Measurements from ENCODE around the gene FAM222B. TPM values are rescaled to one million over a fixed set of nuclear protein-coding genes. Genes with fewer than 3 reads are reported as not detected.

FAM222B gene
- total RNA-seq, 1 donor from 2014 or later, result 15.6 TPM

DNA sequence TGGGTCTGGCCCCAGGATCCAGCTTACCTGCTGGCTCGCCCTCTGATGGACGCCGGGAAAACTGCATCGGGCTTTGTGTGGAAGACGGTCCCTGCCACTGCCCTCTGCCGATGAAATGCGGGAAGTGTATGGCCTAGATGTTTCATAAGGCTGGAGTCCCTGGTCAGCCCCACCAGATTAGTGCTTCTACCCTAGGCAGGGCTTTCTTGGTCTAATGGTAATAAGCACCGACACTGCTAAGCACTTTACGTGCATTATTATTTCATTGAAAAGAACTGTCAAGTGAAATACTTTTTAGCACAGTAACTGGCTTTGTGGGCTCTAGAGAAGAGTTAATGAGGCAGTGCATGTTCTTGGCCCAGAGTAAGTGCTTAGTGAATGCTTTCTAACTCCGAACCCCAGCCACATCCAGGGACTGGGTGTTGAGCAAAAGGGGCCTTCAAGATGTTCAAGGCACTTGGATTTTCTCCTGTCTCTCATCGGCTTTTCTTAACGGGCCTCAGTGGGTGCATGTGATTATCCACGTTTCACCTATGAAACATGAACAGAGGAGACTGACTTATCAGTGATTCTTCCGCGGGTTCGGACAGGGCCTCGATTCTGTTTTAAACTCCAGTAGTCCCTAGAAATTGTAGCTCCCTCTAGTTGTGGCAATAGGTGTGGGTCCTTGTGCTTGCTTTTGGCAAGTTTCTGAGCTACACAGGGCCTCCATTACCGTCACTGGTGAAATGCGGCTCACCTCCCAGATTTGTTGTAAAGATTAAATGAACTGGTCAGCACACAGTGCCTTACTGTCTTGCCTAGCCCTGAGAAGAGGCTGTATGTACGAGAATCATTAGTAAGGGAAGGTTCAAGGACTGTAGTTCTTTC lies 92.2 kb downstream of the FAM222B start:
- Mint-ChIP-seq H3K27me3 (no peaks in the 10 kb centered on the region), H3K4me1 (peaks cover 51% of the 10 kb centered on the region), H3K27ac (peak overlapping the region; percentile 74), H3K4me3 (peak overlapping the region; percentile 75), H3K9me3 (no peaks in the 10 kb centered on the region), H3K36me3 (ENCODE audit: low read depth) (peaks cover 78% of the 10 kb centered on the region)
- ChIA-PET POLR2A (interaction anchor here (0.5 to 23.0 kb wide), 21 partner anchors 9 to 201 kb away, joined by 3 to 2384 read pairs (median 5); partner anchors contain the start of genes BLTP2, DHRS13, FAM222B and FLOT2), CTCF (interaction anchor here (0.5 to 17.6 kb wide), 12 partner anchors 9 to 189 kb away, joined by 3 to 545 read pairs (median 6); partner anchors contain the start of genes FLOT2, NEK8, RPL23A and TLCD1)
- DNase-seq, result peak; percentile 82
- ATAC-seq (ENCODE audit: low read depth), result peak; percentile 84
- intact Hi-C loops (cut with micrococcal nuclease), result loop anchor here (1.0 to 5.0 kb wide), 4 partner anchors 9 to 153 kb away; partner anchors contain the start of genes DHRS13, RAB34 and RPL23A
- peak; percentile 95 for TF ChIP-seq CTCF (IDR thresholded peaks at IDR 0.05)

- H3K4me1 Mint-ChIP-seq, result peaks cover 51% of the 10 kb centered on the region
These were observed 92.9 kb downstream of the FAM222B start for GRCh38 chr17:28749516-28750177.

DNA sequence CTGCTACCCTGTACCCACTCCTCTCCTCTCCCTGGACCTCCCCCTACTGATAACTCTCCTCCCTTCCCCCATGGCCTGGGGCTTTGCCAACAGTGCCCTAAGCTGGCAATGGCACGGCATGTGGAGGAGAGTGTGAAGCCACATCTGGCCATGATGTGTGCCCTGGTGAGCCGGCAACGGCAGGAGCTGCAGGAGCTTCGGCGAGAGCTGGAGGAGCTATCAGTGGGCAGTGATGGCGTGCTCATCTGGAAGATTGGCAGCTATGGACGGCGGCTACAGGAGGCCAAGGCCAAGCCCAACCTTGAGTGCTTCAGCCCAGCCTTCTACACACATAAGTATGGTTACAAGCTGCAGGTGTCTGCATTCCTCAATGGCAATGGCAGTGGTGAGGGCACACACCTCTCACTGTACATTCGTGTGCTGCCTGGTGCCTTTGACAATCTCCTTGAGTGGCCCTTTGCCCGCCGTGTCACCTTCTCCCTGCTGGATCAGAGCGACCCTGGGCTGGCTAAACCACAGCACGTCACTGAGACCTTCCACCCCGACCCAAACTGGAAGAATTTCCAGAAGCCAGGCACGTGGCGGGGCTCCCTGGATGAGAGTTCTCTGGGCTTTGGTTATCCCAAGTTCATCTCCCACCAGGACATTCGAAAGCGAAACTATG lies 93.6 kb downstream of the FAM222B start:
- no peak for ATAC-seq (ENCODE audit: low read depth)
- POLR2A ChIA-PET, result interaction anchor here (1.2 to 23.0 kb wide), 11 partner anchors 8 to 203 kb away, joined by 3 to 2384 read pairs (median 13); partner anchors contain the start of genes BLTP2, DHRS13, NEK8 and PHF12
- Mint-ChIP-seq H3K4me3 (peak overlapping the region; percentile 64), H3K9me3 (no peaks in the 10 kb centered on the region), H3K27me3 (no peaks in the 10 kb centered on the region), H3K4me1 (peaks cover 51% of the 10 kb centered on the region), H3K27ac (peak overlapping the region; percentile 71), H3K36me3 (ENCODE audit: low read depth) (peaks cover 82% of the 10 kb centered on the region)
- intact Hi-C loops (cut with micrococcal nuclease), result no loop called here
- TF ChIP-seq CTCF (IDR thresholded peaks at IDR 0.05), result no peak
- no peak for DNase-seq
- CTCF ChIA-PET, result interaction anchor here (0.9 to 17.6 kb wide), 8 partner anchors 10 to 149 kb away, joined by 3 to 545 read pairs (median 5); partner anchors contain the start of genes FLOT2, NEK8 and TLCD1

More at GRCh38 chr17:28749516-28750177, 92.9 kb downstream of the FAM222B start:
- Mint-ChIP-seq H3K9me3 (no peaks in the 10 kb centered on the region), H3K27ac (peak overlapping the region; percentile 74), H3K4me3 (peak overlapping the region; percentile 75), H3K27me3 (no peaks in the 10 kb centered on the region), H3K36me3 (ENCODE audit: low read depth) (peaks cover 80% of the 10 kb centered on the region)
- no peak for TF ChIP-seq CTCF (IDR thresholded peaks at IDR 0.05)
- ChIA-PET CTCF (interaction anchor here (0.6 to 17.6 kb wide), 10 partner anchors 8 to 190 kb away, joined by 3 to 545 read pairs (median 6); partner anchors contain the start of genes FLOT2, NEK8, RPL23A and TLCD1), POLR2A (interaction anchor here (0.7 to 23.0 kb wide), 15 partner anchors 8 to 202 kb away, joined by 3 to 2384 read pairs (median 9); partner anchors contain the start of genes BLTP2, DHRS13, NEK8 and PHF12)
- ATAC-seq (ENCODE audit: low read depth) (peak; percentile 2), DNase-seq (no peak)
- intact Hi-C loops (cut with micrococcal nuclease), result loop anchor here (1.0 to 5.0 kb wide), 4 partner anchors 8 to 154 kb away; partner anchors contain the start of genes DHRS13, RAB34 and RPL23A

- ATAC-seq (ENCODE audit: low read depth) (no peak), DNase-seq (no peak)
- Mint-ChIP-seq H3K27ac (peak overlapping the region; percentile 84), H3K4me3 (peak overlapping the region; percentile 64), H3K4me1 (peaks cover 53% of the 10 kb centered on the region), H3K36me3 (ENCODE audit: low read depth) (peaks cover 82% of the 10 kb centered on the region), H3K9me3 (no peaks in the 10 kb centered on the region), H3K27me3 (no peaks in the 10 kb centered on the region)
- no peak for TF ChIP-seq CTCF (IDR thresholded peaks at IDR 0.05)
- CTCF ChIA-PET, result interaction anchor here (0.9 to 17.6 kb wide), 5 partner anchors 11 to 32 kb away, joined by 3 to 545 read pairs (median 4); partner anchors contain the start of genes NEK8 and TLCD1
- intact Hi-C loops (cut with micrococcal nuclease), result no loop called here
- POLR2A ChIA-PET, result interaction anchor here (1.1 to 23.0 kb wide), 7 partner anchors 9 to 204 kb away, joined by 3 to 2384 read pairs (median 6); partner anchors contain the start of genes BLTP2, NEK8, PHF12 and RPL23A
These were observed 94.5 kb downstream of the FAM222B start for GRCh38 chr17:28747801-28748750.
